GM21723 (cell line): ENCODE data around the gene PDE4D.

Source experiments
- ATAC-seq: cut with Tn5 transposase; IDR thresholded peaks from one replicate; pipeline ENCODE4 v1.9.1; 2021; ENCODE audit warnings: mild to moderate bottlenecking, moderate library complexity; ENCODE audit not compliant: unreplicated experiment

The PDE4D gene

DNA sequence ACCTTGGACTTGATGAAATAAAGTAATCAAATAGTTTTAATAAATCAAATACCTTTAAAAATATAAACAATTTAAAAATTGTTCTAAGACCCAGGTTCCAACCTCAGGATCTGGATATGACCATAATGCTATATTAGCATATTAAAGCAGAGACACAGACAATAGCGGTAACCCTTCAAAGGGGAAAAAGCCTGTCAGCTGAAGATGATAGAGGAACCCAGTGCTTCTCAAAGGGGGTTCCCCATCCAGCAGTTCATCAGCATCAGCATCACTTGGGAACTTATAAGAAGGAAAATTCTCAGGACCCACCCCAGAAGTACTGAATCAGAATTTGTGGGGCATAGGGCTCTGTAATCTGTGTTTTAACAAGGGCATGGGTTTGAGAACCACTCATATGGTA is 791.1 kb downstream of the PDE4D start:
- ATAC-seq: no peak

DNA sequence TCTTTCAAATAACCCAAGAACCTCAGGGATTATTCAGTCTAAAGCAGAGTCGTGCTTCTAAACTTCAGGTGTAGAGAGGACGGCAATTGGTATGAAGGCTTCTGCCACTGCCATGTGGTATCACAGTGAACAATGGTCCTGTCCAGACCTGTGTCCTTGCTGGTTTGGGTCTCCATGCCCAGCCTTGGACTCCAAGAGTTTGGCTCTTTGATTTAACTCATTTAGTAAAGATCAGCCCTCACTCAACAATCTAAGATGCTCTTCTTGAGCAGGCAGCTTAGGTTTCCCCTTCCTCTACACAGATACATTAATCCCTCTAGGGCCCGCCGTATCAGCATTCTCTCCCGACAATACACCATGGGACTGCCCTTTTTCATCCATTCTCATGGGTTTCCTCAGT is 792.7 kb downstream of the PDE4D start:
- ATAC-seq: no peak

- ATAC-seq: no peak
Measured at GRCh38 chr5:59099995-59100345, 793.6 kb downstream of the PDE4D start.

- ATAC-seq: no peak
Measured at GRCh38 chr5:59099270-59099994, 794.1 kb downstream of the PDE4D start.

- ATAC-seq: no peak
Measured at GRCh38 chr5:59098743-59099142, 794.8 kb downstream of the PDE4D start.

GRCh38 chr5:59097712-59098111 is 795.8 kb downstream of the PDE4D start:
- ATAC-seq: no peak

- no peak for ATAC-seq
Measured at GRCh38 chr5:59097116-59097515, 796.4 kb downstream of the PDE4D start.

- no peak for ATAC-seq
Measured at GRCh38 chr5:59095480-59095879, 798.0 kb downstream of the PDE4D start.

GRCh38 chr5:59094864-59095263 is 798.7 kb downstream of the PDE4D start:
- no peak for ATAC-seq

- ATAC-seq: no peak
Measured at GRCh38 chr5:59093329-59093728, 800.2 kb downstream of the PDE4D start.

DNA sequence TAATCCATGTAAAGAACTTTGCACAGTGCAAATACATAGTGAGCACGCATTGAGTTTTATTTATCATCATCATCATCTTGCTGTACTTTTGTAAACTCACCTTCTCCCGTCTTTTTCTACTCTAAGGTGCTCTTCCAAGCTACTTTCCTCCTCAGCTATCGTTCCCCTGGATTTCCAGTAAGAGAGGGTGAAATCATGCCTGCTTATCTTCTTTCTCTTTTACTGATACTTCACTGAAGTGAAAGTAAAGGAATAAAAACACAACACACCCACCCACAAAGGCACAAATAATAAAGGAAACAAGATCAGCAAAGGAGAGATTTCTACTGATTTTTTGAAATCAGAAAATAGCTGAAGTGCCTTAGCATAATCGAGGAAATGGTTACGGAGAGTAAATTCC is 800.8 kb downstream of the PDE4D start:
- ATAC-seq: no peak

- ATAC-seq: no peak
Measured at GRCh38 chr5:59091965-59092364, 801.6 kb downstream of the PDE4D start.

DNA sequence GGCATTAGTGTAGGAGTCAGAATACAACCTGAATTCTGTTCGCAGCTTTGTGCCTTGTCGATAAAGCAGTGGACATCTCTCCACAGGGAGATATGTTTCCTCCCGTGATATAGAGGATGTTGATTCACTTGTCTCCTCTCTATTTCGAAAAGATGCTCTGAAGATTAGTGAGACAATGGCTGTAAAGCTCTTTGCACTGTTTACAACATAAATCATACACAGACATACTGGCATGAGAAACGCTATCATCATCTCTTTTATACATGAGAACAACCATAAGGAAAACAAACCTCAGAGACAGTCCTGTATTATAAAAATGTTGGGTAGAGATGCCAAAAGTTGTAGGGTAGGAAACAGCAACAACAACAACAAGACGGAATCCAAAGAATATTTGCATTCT is 803.2 kb downstream of the PDE4D start:
- no peak for ATAC-seq

DNA sequence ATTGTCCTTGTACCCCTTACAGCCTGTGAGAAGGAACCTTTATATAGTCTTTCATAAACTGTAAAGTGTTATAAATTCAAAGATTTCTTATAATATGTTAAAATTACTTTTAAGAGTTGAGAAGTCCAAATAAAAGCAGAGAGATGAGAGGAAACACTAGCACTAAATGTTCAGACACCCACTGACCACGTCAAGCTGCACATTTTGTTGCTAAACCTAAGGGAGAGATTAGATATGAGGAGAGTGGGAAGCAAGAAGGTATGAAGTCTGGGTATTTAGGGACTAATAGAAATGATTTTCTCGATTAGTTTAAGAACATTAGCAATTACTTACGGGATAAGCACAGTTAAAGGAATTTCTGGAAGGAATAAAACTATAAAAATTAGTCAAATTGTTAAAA is 803.8 kb downstream of the PDE4D start:
- ATAC-seq: no peak

DNA sequence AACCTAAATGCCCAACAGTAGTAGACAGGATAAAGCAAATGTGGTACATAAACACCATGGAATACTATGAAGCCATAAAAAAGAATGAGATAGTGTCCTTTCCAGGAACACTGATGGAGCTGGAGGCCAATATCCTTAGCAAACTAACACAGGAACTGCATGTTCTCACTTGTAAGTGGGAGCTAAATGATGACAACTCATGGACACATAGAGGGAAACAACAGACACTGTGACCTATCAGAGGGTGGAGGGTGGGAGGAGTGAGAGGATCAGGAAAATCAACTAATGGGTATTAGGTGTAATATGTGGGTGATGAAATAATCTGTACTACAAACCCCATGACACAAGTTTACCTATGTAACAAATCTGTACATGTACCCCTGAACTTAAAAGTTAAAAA is 805.0 kb downstream of the PDE4D start:
- ATAC-seq: no peak

DNA sequence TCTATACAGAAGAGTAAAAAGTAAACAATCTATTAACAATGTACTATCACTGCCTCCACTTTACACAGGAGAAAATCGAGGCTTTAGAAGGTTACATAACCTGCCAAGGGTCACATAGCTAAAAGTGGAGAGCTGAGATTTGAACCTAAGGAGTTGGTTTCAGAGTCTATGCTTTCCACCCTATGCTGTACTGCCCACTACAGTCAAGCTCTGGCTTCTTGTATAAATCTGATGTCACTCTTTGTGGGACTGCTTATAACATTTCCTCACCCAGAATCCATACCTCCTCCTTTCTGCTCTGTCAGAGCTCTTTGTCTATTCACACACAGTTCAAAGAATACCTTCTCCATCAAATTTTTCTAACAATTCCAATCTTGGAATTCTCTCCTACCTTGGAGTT is 807.5 kb downstream of the PDE4D start:
- no peak for ATAC-seq

DNA sequence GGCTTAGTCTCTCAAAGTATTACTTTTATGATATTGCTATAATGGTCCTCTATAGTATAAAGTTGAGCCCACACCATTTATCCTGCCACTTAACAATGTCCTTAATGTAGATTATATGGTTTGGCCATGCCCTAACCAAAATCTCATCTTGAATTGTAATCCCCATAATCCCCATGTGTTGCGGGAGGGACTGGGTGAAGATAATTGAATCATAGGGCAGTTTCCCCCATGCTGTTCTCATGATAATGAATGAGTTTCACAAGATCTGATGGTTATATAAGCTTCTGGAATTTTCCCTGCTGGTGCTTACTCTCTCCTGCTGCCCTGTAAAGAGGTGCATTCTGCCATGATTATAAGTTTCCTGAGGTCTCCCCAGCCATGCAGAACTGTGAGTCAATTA is 811.8 kb downstream of the PDE4D start:
- no peak for ATAC-seq

DNA sequence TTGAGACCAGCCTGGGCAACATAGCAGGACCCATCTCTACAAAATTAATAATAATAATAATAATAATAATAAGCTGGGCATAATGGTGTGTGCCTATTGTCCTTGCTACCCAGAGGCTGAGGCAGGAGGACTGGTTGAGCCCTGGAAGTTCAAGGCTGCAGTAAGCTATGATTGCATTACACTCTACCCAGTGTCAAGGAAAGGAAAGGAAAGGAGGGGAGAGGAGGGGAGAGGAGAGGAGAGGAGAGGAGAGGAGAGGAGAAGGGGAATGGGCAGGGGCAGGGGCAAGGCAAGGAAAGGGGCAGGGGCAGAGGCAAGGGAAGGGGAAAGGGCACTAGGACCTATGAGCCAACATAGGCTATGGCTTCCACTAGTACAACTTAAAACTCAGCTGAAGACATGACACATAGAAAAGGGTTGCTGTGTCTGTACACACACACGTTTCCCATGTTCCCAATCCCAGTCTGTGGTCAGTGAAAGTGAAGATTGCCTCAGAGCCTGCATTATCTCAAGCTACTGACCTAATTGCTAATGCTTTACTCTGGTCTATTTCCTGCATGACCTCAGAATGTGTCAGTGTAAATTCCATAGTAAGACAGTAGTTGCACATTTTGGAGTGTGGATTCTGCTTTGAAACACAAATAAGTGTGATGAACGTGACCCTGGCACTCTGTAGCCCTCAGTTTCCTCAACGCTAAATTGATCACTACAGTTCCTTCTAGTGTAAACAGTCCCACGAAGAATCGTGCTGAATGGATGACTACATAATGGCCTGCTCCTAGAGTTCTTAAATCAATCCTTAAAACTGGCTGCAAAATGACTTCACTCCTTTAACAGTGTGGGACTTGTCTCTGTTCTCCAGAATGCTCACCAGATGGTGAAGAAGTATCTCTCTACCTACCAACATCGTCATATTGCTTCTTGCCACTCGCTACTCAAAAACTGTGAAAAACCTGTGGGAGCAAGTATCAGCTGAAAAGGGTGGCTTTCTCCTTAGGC is 813.6 kb downstream of the PDE4D start:
- no peak for ATAC-seq

- no peak for ATAC-seq
Measured at GRCh38 chr5:59071755-59072549, 821.6 kb downstream of the PDE4D start.

DNA sequence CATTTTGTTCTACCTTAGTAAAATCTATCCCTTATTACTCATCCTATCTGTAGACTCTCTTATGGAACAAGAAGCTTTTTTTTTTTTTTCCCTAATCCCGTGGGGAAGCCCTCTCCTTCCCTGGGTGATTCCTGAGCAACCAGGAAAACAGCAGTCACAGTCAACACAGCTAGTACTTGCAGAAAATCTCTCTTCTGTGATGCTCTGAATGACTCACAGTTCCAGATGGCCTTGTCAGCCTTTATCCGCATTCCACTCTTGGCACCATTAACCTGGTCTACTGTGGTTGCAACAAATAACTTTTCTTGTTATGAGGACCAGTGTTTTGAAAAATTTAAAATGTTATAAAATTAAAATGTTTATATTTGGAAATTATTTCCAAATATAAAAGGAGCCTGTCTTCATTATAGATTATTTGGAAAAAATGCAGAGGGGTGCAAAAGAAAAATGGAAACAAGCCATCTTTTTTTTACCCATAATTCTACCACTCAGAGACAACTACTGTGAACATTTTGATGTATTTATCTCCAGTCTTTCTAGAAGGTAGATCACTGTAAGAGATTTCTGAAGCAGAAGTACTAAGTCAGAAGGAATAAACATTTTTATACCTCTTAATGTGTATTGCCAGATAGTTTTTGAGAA is 824.0 kb downstream of the PDE4D start:
- no peak for ATAC-seq
